Right atrium auricular region (tissue), 2 donors: ENCODE results near the gene SAG. TPM values are rescaled to one million over a fixed set of nuclear protein-coding genes. Genes with fewer than 3 reads are reported as not detected.

ENCODE experiments used
- DNase-seq: peaks from one replicate; pipeline ENCODE4 v3.0.0-alpha.2; 2019; ENCODE audit warnings: low spot score
- H3K27ac ChIP-seq, 2 donors: fragments of 200-600 bp; sonication (generic); 1 replicate in 1 of 2; 2 replicates in 1 of 2; pipeline ENCODE4 v1.5.1; 2016 to 2019
- H3K27me3 ChIP-seq, 2 donors: fragments of 200-600 bp; sonication (generic); one replicate each; pipeline versions ENCODE4 v1.5.1 to v1.6.0; 2017 to 2019
- H3K36me3 ChIP-seq: fragments of 200-600 bp; sonication (generic); one replicate; pipeline ENCODE4 v1.5.1; 2016
- H3K4me1 ChIP-seq, 2 donors: fragments of 200-600 bp; sonication (generic); one replicate each; pipeline versions ENCODE4 v1.5.1 to v1.6.0; 2017 to 2019
- H3K4me3 ChIP-seq, 2 donors: fragments of 200-600 bp; sonication (generic); 1 replicate in 1 of 2; 2 replicates in 1 of 2; pipeline ENCODE4 v1.5.1; 2017 to 2019; ENCODE audit warnings: mild to moderate bottlenecking in 1 of 2, moderate library complexity in 1 of 2
- H3K9me3 ChIP-seq, 2 donors: fragments of 200-600 bp; sonication (generic); one replicate each; pipeline ENCODE4 v1.5.1; 2019
- CTCF ChIP-seq, 2 donors: fragments of 200-600 bp; sonication (generic); IDR thresholded peaks; one replicate each; pipeline ENCODE4 v1.5.1; 2019; ENCODE audit warnings: antibody characterized with exemption in 2 of 2
- total RNA-seq, 2 donors: library from RNA; depleted of rRNA; stranded (reverse); fragments of >200 nt; gene quantifications; one replicate each; pipeline ENCODE4 v1.1.0, GENCODE V29; 2016

The SAG gene
- total RNA-seq, 2 donors from 2014 or later: 2.9 TPM; not detected in 1

GRCh38 chr2:233363744-233364235, 56.2 kb downstream of the SAG start:
- Histone ChIP-seq H3K4me3 (no peak overlapping the region), H3K9me3 (peaks cover 0 to 7% of the 10 kb centered on the region in 2 donors), H3K4me1 (peaks cover 0 to 9% of the 10 kb centered on the region in 2 donors), H3K27ac (no peak overlapping the region), H3K27me3 (no peaks in the 10 kb centered on the region), H3K36me3 (no peaks in the 10 kb centered on the region)
- TF ChIP-seq CTCF (IDR thresholded peaks at IDR 0.05): no peak
- no peak for DNase-seq

- TF ChIP-seq CTCF (IDR thresholded peaks at IDR 0.05): no peak
- H3K27me3 ChIP-seq: no peaks in the 10 kb centered on the region
- DNase-seq: peak; percentile 34
- H3K27ac ChIP-seq: no peak overlapping the region
- peaks cover 0 to 7% of the 10 kb centered on the region in 2 donors for H3K9me3 ChIP-seq
- H3K4me1 ChIP-seq: peaks cover 0 to 8% of the 10 kb centered on the region in 2 donors
- no peak overlapping the region for H3K4me3 ChIP-seq
- no peaks in the 10 kb centered on the region for H3K36me3 ChIP-seq
These were observed 58.4 kb downstream of the SAG start for GRCh38 chr2:233365861-233366520.

GRCh38 chr2:233367586-233367985, 60.0 kb downstream of the SAG start:
- Histone ChIP-seq H3K4me1 (no peaks in the 10 kb centered on the region), H3K4me3 (no peak overlapping the region), H3K27me3 (no peaks in the 10 kb centered on the region), H3K9me3 (peaks cover 0 to 7% of the 10 kb centered on the region in 2 donors), H3K27ac (no peak overlapping the region), H3K36me3 (no peaks in the 10 kb centered on the region)
- DNase-seq: no peak
- TF ChIP-seq CTCF (IDR thresholded peaks at IDR 0.05): no peak

- H3K4me1 ChIP-seq: no peaks in the 10 kb centered on the region
- no peak overlapping the region for H3K4me3 ChIP-seq
- TF ChIP-seq CTCF (IDR thresholded peaks at IDR 0.05): no peak
- H3K9me3 ChIP-seq: peaks cover 0 to 4% of the 10 kb centered on the region in 2 donors
- no peaks in the 10 kb centered on the region for H3K36me3 ChIP-seq
- no peak for DNase-seq
- no peaks in the 10 kb centered on the region for H3K27me3 ChIP-seq
- H3K27ac ChIP-seq: no peak overlapping the region
These were observed 61.1 kb downstream of the SAG start for GRCh38 chr2:233368756-233369155.

- no peak for TF ChIP-seq CTCF (IDR thresholded peaks at IDR 0.05)
- no peaks in the 10 kb centered on the region for H3K4me1 ChIP-seq
- H3K36me3 ChIP-seq: no peaks in the 10 kb centered on the region
- DNase-seq: no peak
- no peak overlapping the region for H3K4me3 ChIP-seq
- H3K27ac ChIP-seq: no peak overlapping the region
- H3K27me3 ChIP-seq: no peaks in the 10 kb centered on the region
- H3K9me3 ChIP-seq: no peaks in the 10 kb centered on the region
These were observed 61.8 kb downstream of the SAG start for GRCh38 chr2:233369462-233369861.
